OCI-LY1 (cell line): ENCODE results near the gene FBXO2.

ENCODE experiments used
- H2AFZ ChIP-seq: fragments of 200-600 bp; sonication (generic), shearing (Covaris generic); 2 replicates; pipeline ENCODE4 v1.6.0; 2014; ENCODE audit warnings: antibody characterized with exemption, mild to moderate bottlenecking, low read length
- H3F3A ChIP-seq: fragments of 200-600 bp; sonication (generic), shearing (Covaris generic); 2 replicates; pipeline ENCODE4 v1.6.0; 2014; ENCODE audit warnings: mild to moderate bottlenecking, antibody characterized with exemption, low read length, moderate library complexity; ENCODE audit not compliant: insufficient read depth
- H3K27ac ChIP-seq: fragments of 200-600 bp; sonication (generic); 2 replicates; pipeline ENCODE4 v1.5.1; 2014; ENCODE audit warnings: low read length, mixed run types, mild to moderate bottlenecking, low read depth; ENCODE audit not compliant: poor library complexity, severe bottlenecking
- H3K27me3 ChIP-seq: fragments of 200-600 bp; sonication (generic); 2 replicates; pipeline ENCODE4 v1.6.0; 2014; ENCODE audit warnings: antibody characterized with exemption, mild to moderate bottlenecking, low read length, moderate library complexity; ENCODE audit not compliant: insufficient read depth
- H3K36me3 ChIP-seq: fragments of 200-600 bp; sonication (generic); 2 replicates; pipeline ENCODE4 v1.6.1; 2014; ENCODE audit warnings: mild to moderate bottlenecking, antibody characterized with exemption, low read length, moderate library complexity, mixed read lengths; ENCODE audit not compliant: insufficient read depth
- H3K4me1 ChIP-seq: fragments of 200-600 bp; sonication (generic); 2 replicates; pipeline ENCODE4 v1.5.1; 2014; ENCODE audit warnings: mild to moderate bottlenecking, low read length, moderate library complexity; ENCODE audit not compliant: insufficient read depth, severe bottlenecking
- H3K4me2 ChIP-seq: fragments of 200-600 bp; sonication (generic), shearing (Covaris generic); 2 replicates; pipeline ENCODE4 v1.6.1; 2014; ENCODE audit warnings: low read length
- H3K4me3 ChIP-seq: fragments of 200-600 bp; sonication (generic); 2 replicates; pipeline ENCODE4 v1.5.1; 2014; ENCODE audit warnings: low read length, low read depth, mild to moderate bottlenecking, mixed read lengths; ENCODE audit not compliant: poor library complexity, severe bottlenecking
- H3K79me2 ChIP-seq: fragments of 200-600 bp; shearing (Covaris generic); 2 replicates; pipeline ENCODE4 v1.6.1; 2016; ENCODE audit warnings: mixed run types, low read length, mixed read lengths; ENCODE audit not compliant: insufficient read depth
- H3K9ac ChIP-seq: fragments of 200-600 bp; sonication (generic), shearing (Covaris generic); 2 replicates; pipeline ENCODE4 v1.6.1; 2014; ENCODE audit warnings: mild to moderate bottlenecking, low read length, mixed read lengths
- H3K9me2 ChIP-seq: fragments of 200-600 bp; sonication (generic), shearing (Covaris generic); 2 replicates; pipeline ENCODE4 v1.6.1; 2014; ENCODE audit warnings: low read depth, mild to moderate bottlenecking, low read length, mixed read lengths
- H3K9me3 ChIP-seq: fragments of 200-600 bp; shearing (Covaris generic); 2 replicates; pipeline ENCODE4 v1.6.1; 2014; ENCODE audit warnings: low read length, mixed read lengths
- H4K20me1 ChIP-seq: fragments of 200-600 bp; sonication (generic), shearing (Covaris generic); 2 replicates; pipeline ENCODE4 v1.6.0; 2016; ENCODE audit warnings: mild to moderate bottlenecking, low read length; ENCODE audit not compliant: insufficient read depth
- EZH2 ChIP-seq: fragments of 200-600 bp; sonication (generic), shearing (Covaris generic); IDR thresholded peaks from 2 replicates; pipeline ENCODE4 v1.8.0; 2017; ENCODE audit warnings: borderline replicate concordance, mixed run types, mild to moderate bottlenecking, antibody characterized with exemption, low read length, moderate library complexity, mixed read lengths
- TF ChIP-seq, protein P1 (sequence below): fragments of 200-600 bp; sonication (generic), shearing (Covaris generic); IDR thresholded peaks from 2 replicates; pipeline ENCODE4 v1.5.1; 2017; ENCODE audit warnings: mild to moderate bottlenecking, antibody characterized with exemption, low read length, moderate library complexity, mixed read lengths

Gene FBXO2

DNA sequence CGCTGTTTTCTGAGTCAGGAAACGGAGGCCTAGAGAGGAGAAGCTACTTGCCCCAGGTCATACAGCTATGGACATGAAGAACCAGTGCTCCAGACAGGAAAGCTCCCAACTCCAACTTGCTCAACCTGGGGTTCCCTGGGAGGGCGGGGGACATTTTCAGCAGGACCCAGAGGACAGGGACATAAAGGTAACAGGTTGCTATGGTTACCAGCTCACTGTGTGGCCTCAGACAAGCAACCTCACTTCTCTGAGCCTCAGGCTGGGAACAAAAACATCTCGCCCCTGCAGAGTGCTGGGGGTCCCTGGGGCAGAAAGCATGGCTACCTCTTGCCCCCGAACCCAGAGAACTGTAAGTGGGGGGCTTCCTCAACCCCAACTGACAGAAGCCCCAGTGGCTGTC lies 16.1 kb downstream of the FBXO2 start:
- Histone ChIP-seq H3K9me3 (no peaks in the 10 kb centered on the region), H3K27me3 (no peaks in the 10 kb centered on the region), H3K36me3 (no peaks in the 10 kb centered on the region), H3K9me2 (no peaks in the 10 kb centered on the region), H3K4me2 (no peak overlapping the region), H3K4me3 (no peak overlapping the region), H3K4me1 (no peaks in the 10 kb centered on the region), H3K9ac (no peak overlapping the region), H3K27ac (no peak overlapping the region), H2AFZ (no peak overlapping the region), H4K20me1 (no peaks in the 10 kb centered on the region), H3K79me2 (no peaks in the 10 kb centered on the region), H3F3A (no peaks in the 10 kb centered on the region)
- no peak for TF ChIP-seq EZH2
- TF ChIP-seq, protein P1, sequence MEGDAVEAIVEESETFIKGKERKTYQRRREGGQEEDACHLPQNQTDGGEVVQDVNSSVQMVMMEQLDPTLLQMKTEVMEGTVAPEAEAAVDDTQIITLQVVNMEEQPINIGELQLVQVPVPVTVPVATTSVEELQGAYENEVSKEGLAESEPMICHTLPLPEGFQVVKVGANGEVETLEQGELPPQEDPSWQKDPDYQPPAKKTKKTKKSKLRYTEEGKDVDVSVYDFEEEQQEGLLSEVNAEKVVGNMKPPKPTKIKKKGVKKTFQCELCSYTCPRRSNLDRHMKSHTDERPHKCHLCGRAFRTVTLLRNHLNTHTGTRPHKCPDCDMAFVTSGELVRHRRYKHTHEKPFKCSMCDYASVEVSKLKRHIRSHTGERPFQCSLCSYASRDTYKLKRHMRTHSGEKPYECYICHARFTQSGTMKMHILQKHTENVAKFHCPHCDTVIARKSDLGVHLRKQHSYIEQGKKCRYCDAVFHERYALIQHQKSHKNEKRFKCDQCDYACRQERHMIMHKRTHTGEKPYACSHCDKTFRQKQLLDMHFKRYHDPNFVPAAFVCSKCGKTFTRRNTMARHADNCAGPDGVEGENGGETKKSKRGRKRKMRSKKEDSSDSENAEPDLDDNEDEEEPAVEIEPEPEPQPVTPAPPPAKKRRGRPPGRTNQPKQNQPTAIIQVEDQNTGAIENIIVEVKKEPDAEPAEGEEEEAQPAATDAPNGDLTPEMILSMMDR = no peak

DNA sequence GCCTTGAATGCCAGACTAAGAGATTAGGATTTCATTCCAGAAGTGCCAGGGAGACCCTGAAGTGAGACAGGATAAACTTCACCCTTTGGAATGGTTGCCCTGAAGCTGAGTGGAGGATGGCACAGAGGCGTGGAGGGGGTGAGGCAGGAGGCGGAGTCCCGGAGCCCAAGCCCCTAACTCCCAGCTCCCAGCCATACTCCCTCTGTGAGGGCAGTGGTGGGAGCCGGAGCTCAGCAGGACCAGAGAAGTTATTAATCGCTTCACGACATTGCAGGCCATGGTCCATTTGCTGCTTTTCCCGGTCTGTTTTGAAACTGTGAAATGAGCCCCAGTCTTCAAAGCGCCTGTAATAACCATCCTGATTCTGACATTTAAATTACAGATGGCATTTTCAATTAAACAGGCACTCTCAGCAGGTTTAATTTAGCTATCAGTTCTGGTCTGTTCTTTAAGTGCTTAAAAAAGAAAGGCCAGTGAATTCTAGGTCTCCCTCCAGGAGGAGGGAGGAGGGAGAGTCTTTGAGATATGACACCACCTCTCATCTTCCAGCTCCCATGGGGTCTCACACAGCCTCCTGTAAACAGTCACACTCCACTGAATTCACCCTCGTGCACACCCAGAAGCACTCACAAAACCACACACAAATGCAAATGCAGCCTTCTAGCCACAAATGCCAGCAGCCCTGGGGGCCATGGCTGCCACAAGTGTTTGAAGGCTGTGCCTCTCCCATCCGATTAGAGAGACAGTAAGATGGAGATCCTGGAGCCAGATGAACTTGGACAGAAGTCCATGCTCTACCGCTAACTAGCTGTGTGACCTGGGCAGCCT lies 19.6 kb downstream of the FBXO2 start:
- Histone ChIP-seq H3K9ac (no peak overlapping the region), H3K36me3 (no peaks in the 10 kb centered on the region), H3F3A (no peaks in the 10 kb centered on the region), H3K9me3 (no peaks in the 10 kb centered on the region), H3K4me1 (no peaks in the 10 kb centered on the region), H3K4me3 (no peak overlapping the region), H3K27me3 (no peaks in the 10 kb centered on the region; the same call in 1 of the 2 replicates), H3K9me2 (no peaks in the 10 kb centered on the region), H3K79me2 (no peaks in the 10 kb centered on the region), H3K4me2 (no peak overlapping the region), H4K20me1 (no peaks in the 10 kb centered on the region), H2AFZ (no peak overlapping the region), H3K27ac (no peak overlapping the region)
- TF ChIP-seq, protein P1 = no peak
- TF ChIP-seq EZH2 = no peak

DNA sequence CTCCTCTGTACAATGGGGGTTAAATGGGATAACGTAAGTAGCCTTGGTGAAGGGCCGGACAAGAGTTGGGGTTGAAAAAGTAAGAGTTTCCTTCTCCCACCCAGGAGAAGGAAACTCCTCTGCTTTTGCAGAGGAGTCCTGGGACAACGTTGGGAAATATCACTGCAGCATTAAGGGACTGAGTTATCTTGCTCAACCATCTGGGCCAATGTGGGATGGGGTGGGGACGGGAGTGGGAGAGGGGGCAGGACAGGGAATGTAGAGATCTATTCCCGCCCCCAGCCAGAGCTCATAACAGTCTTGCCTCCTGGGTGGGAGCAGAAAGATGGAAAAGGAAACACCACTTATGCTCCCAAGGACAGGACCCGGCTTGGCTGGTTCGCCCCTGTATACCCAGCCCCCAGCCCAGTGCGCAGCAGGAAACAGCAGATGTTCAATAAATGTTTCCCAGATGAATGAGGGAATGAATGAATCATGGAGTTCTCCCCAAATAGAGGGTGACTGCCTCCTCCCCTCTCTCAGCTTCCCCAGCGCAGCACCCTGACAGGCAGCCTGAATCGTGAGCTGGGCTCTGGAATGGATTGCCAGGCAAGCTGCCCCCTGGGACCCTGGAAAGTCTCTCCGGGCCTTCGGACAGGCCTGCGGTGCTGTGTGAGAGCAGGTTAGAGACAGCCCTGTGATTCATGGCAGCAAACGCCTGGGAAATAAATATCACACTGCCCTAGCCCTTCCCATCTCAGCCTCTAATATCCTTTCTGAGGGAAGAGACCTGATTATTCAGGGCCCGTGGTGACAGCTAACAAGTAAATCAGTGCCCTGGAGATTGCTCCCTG lies 24.8 kb downstream of the FBXO2 start:
- Histone ChIP-seq H2AFZ (no peak overlapping the region), H3K9ac (no peak overlapping the region), H3F3A (no peaks in the 10 kb centered on the region), H3K4me2 (no peak overlapping the region), H3K9me3 (no peaks in the 10 kb centered on the region), H3K79me2 (no peaks in the 10 kb centered on the region), H3K4me1 (no peaks in the 10 kb centered on the region), H3K4me3 (no peak overlapping the region), H3K36me3 (no peaks in the 10 kb centered on the region), H4K20me1 (no peaks in the 10 kb centered on the region), H3K27ac (no peak overlapping the region), H3K27me3 (peaks cover 3% of the 10 kb centered on the region; the same call in 1 of the 2 replicates), H3K9me2 (no peaks in the 10 kb centered on the region)
- TF ChIP-seq, protein P1 = no peak
- TF ChIP-seq EZH2 = no peak
